Activated naive CD8-positive, alpha-beta T cell (primary cell): ENCODE measurements around the gene ORAI1.

Experiments
- H3K27ac Mint-ChIP-seq: one replicate; pipeline ENCODE4 v1.8.0; 2021; ENCODE audit warnings: mixed read lengths
- H3K27me3 Mint-ChIP-seq: one replicate; pipeline ENCODE4 v1.8.0; 2021; ENCODE audit warnings: mixed read lengths
- H3K36me3 Mint-ChIP-seq: one replicate; pipeline ENCODE4 v1.8.0; 2021; ENCODE audit warnings: mixed read lengths
- H3K4me1 Mint-ChIP-seq: one replicate; pipeline ENCODE4 v1.8.0; 2021; ENCODE audit warnings: low read depth, mixed read lengths
- H3K4me3 Mint-ChIP-seq: one replicate; pipeline ENCODE4 v1.8.0; 2021; ENCODE audit warnings: mild to moderate bottlenecking, mixed read lengths
- H3K9me3 Mint-ChIP-seq: one replicate; pipeline ENCODE4 v1.8.0; 2021; ENCODE audit warnings: low read depth, mixed read lengths

ORAI1 gene

GRCh38 chr12:121590476-121591143 is 35.7 kb upstream of the ORAI1 start:
- Mint-ChIP-seq H3K27me3 (no peaks in the 10 kb centered on the region), H3K4me3 (peak overlapping the region; percentile 85), H3K9me3 (no peaks in the 10 kb centered on the region), H3K4me1 (peaks cover 36% of the 10 kb centered on the region), H3K27ac (peak overlapping the region; percentile 95), H3K36me3 (peaks cover 3% of the 10 kb centered on the region)

- peak overlapping the region; percentile 62 for H3K27ac Mint-ChIP-seq
- H3K4me1 Mint-ChIP-seq = peaks cover 36% of the 10 kb centered on the region
- H3K9me3 Mint-ChIP-seq = no peaks in the 10 kb centered on the region
- H3K4me3 Mint-ChIP-seq = peak overlapping the region; percentile 60
- peaks cover 3% of the 10 kb centered on the region for H3K36me3 Mint-ChIP-seq
- no peaks in the 10 kb centered on the region for H3K27me3 Mint-ChIP-seq
These were observed 34.0 kb upstream of the ORAI1 start for GRCh38 chr12:121592320-121592719.

GRCh38 chr12:121595520-121595919 is 30.8 kb upstream of the ORAI1 start:
- no peak overlapping the region for H3K4me3 Mint-ChIP-seq
- peaks cover 29% of the 10 kb centered on the region for H3K4me1 Mint-ChIP-seq
- H3K36me3 Mint-ChIP-seq = peaks cover 3% of the 10 kb centered on the region
- H3K27ac Mint-ChIP-seq = no peak overlapping the region
- no peaks in the 10 kb centered on the region for H3K9me3 Mint-ChIP-seq
- no peaks in the 10 kb centered on the region for H3K27me3 Mint-ChIP-seq

- Mint-ChIP-seq H3K4me1 (peaks cover 20% of the 10 kb centered on the region), H3K27ac (no peak overlapping the region)
These were observed 29.8 kb upstream of the ORAI1 start for GRCh38 chr12:121596526-121596925.

GRCh38 chr12:121600702-121601336 is 25.5 kb upstream of the ORAI1 start:
- Mint-ChIP-seq H3K9me3 (no peaks in the 10 kb centered on the region), H3K27ac (no peak overlapping the region), H3K4me3 (no peak overlapping the region), H3K36me3 (no peaks in the 10 kb centered on the region), H3K27me3 (no peaks in the 10 kb centered on the region), H3K4me1 (peaks cover 2% of the 10 kb centered on the region)

More at GRCh38 chr12:121596526-121596925, 29.8 kb upstream of the ORAI1 start:
- Mint-ChIP-seq H3K27me3 (no peaks in the 10 kb centered on the region), H3K9me3 (no peaks in the 10 kb centered on the region), H3K36me3 (peaks cover 3% of the 10 kb centered on the region), H3K4me3 (no peak overlapping the region)

- Mint-ChIP-seq H3K4me3 (no peak overlapping the region), H3K27me3 (no peaks in the 10 kb centered on the region), H3K4me1 (peaks cover 2% of the 10 kb centered on the region), H3K9me3 (no peaks in the 10 kb centered on the region), H3K27ac (no peak overlapping the region), H3K36me3 (no peaks in the 10 kb centered on the region)
These were observed 23.6 kb upstream of the ORAI1 start for GRCh38 chr12:121602766-121603165.

GRCh38 chr12:121603581-121603980 is 22.7 kb upstream of the ORAI1 start:
- no peaks in the 10 kb centered on the region for H3K9me3 Mint-ChIP-seq
- no peaks in the 10 kb centered on the region for H3K27me3 Mint-ChIP-seq
- H3K4me1 Mint-ChIP-seq = peaks cover 1% of the 10 kb centered on the region
- H3K4me3 Mint-ChIP-seq = no peak overlapping the region
- no peaks in the 10 kb centered on the region for H3K36me3 Mint-ChIP-seq
- peak overlapping the region; percentile 41 for H3K27ac Mint-ChIP-seq

- H3K4me1 Mint-ChIP-seq = no peaks in the 10 kb centered on the region
- H3K27me3 Mint-ChIP-seq = no peaks in the 10 kb centered on the region
These were observed 18.0 kb upstream of the ORAI1 start for GRCh38 chr12:121608301-121608700.

GRCh38 chr12:121610239-121611149 is 15.8 kb upstream of the ORAI1 start:
- no peak overlapping the region for H3K4me3 Mint-ChIP-seq
- no peaks in the 10 kb centered on the region for H3K4me1 Mint-ChIP-seq
- no peaks in the 10 kb centered on the region for H3K36me3 Mint-ChIP-seq
- no peak overlapping the region for H3K27ac Mint-ChIP-seq
- no peaks in the 10 kb centered on the region for H3K9me3 Mint-ChIP-seq
- H3K27me3 Mint-ChIP-seq = no peaks in the 10 kb centered on the region

More at GRCh38 chr12:121608301-121608700, 18.0 kb upstream of the ORAI1 start:
- H3K27ac Mint-ChIP-seq = no peak overlapping the region
- H3K4me3 Mint-ChIP-seq = no peak overlapping the region
- no peaks in the 10 kb centered on the region for H3K9me3 Mint-ChIP-seq
- no peaks in the 10 kb centered on the region for H3K36me3 Mint-ChIP-seq

- Mint-ChIP-seq H3K9me3 (no peaks in the 10 kb centered on the region), H3K27me3 (no peaks in the 10 kb centered on the region), H3K4me1 (no peaks in the 10 kb centered on the region), H3K36me3 (no peaks in the 10 kb centered on the region), H3K4me3 (no peak overlapping the region), H3K27ac (no peak overlapping the region)
These were observed 15.0 kb upstream of the ORAI1 start for GRCh38 chr12:121611306-121611705.

GRCh38 chr12:121613462-121613861 is 12.9 kb upstream of the ORAI1 start:
- Mint-ChIP-seq H3K27ac (no peak overlapping the region), H3K36me3 (no peaks in the 10 kb centered on the region)

GRCh38 chr12:121614872-121615467 is 11.4 kb upstream of the ORAI1 start:
- Mint-ChIP-seq H3K4me1 (peaks cover 4% of the 10 kb centered on the region), H3K4me3 (no peak overlapping the region), H3K9me3 (no peaks in the 10 kb centered on the region), H3K27ac (no peak overlapping the region), H3K27me3 (no peaks in the 10 kb centered on the region), H3K36me3 (peaks cover 4% of the 10 kb centered on the region)

More at GRCh38 chr12:121613462-121613861, 12.9 kb upstream of the ORAI1 start:
- H3K4me1 Mint-ChIP-seq = no peaks in the 10 kb centered on the region
- H3K27me3 Mint-ChIP-seq = no peaks in the 10 kb centered on the region
- no peaks in the 10 kb centered on the region for H3K9me3 Mint-ChIP-seq
- no peak overlapping the region for H3K4me3 Mint-ChIP-seq

- no peak overlapping the region for H3K27ac Mint-ChIP-seq
- no peaks in the 10 kb centered on the region for H3K9me3 Mint-ChIP-seq
- peaks cover 6% of the 10 kb centered on the region for H3K4me1 Mint-ChIP-seq
- H3K36me3 Mint-ChIP-seq = peaks cover 4% of the 10 kb centered on the region
- no peaks in the 10 kb centered on the region for H3K27me3 Mint-ChIP-seq
- no peak overlapping the region for H3K4me3 Mint-ChIP-seq
These were observed 7.6 kb upstream of the ORAI1 start for GRCh38 chr12:121618659-121619233.

- Mint-ChIP-seq H3K27me3 (no peaks in the 10 kb centered on the region), H3K27ac (no peak overlapping the region), H3K4me1 (peaks cover 13% of the 10 kb centered on the region), H3K36me3 (peaks cover 4% of the 10 kb centered on the region), H3K4me3 (no peak overlapping the region), H3K9me3 (no peaks in the 10 kb centered on the region)
These were observed 5.9 kb upstream of the ORAI1 start for GRCh38 chr12:121620333-121620891.
